Measurements from ENCODE around the gene FRMD3. TPM values are rescaled to one million over a fixed set of nuclear protein-coding genes. Genes with fewer than 3 reads are reported as not detected.

The FRMD3 gene
- total RNA-seq, 4 donors from 2014 or later: 10.4 to 19.6 (median 16.4) TPM

- TF ChIP-seq CTCF (IDR thresholded peaks at IDR 0.05; ENCODE audit: low read depth): no peak
Observed at GRCh38 chr9:83234541-83234940, 303.7 kb downstream of the FRMD3 start.

- TF ChIP-seq CTCF (IDR thresholded peaks at IDR 0.05; ENCODE audit: low read depth): no peak
Observed at GRCh38 chr9:83233647-83234046, 304.6 kb downstream of the FRMD3 start.

- no peak for TF ChIP-seq CTCF (IDR thresholded peaks at IDR 0.05; ENCODE audit: low read depth)
Observed at GRCh38 chr9:83231039-83231438, 307.2 kb downstream of the FRMD3 start.

- TF ChIP-seq CTCF (IDR thresholded peaks at IDR 0.05; ENCODE audit: low read depth): no peak
Observed at GRCh38 chr9:83220730-83221129, 317.5 kb downstream of the FRMD3 start.

GRCh38 chr9:83219924-83220438, 318.2 kb downstream of the FRMD3 start:
- no peak for TF ChIP-seq CTCF (IDR thresholded peaks at IDR 0.05; ENCODE audit: low read depth)

- no peak for TF ChIP-seq CTCF (IDR thresholded peaks at IDR 0.05; ENCODE audit: low read depth)
Observed at GRCh38 chr9:83219154-83219923, 318.9 kb downstream of the FRMD3 start.

- TF ChIP-seq CTCF (IDR thresholded peaks at IDR 0.05; ENCODE audit: low read depth): no peak
Observed at GRCh38 chr9:83218411-83219090, 319.6 kb downstream of the FRMD3 start.
